Measurements from ENCODE around the gene HAT1. TPM values are rescaled to one million over a fixed set of nuclear protein-coding genes. Genes with fewer than 3 reads are reported as not detected.

Gene HAT1
- polyA plus RNA-seq, 2 of the 4 experiments (the other 2 are of a cell fraction): 94.3 to 139 TPM

DNA sequence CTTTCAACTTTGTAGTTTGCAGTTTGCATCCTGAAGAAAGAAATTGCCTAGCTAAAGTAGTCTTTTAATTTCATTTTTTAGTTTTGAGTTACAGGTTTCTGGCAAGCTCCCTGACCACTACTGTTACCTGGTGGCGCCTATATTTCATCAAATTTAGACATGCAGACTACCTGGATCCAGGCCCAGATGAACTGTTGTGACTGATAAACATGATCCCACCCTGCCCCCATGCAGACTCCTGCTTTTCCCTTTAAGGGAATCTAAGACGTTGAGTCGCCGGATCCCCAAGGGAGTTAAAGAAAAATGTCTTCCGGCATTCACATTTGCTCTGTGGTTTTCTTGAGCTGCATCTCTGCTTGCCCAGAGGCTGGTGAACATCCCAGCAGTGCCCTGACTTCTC is 99.7 kb downstream of the HAT1 start:
- no peaks in the 10 kb centered on the region for H3K9me3 ChIP-seq
- ATAC-seq (peak in 1 of 2 experiments; percentile 70; a peak in 3 of 6 replicates), FAIRE-seq (no peak), DNase-seq (ENCODE audit: low read depth in 1 of 2, low spot score in 1 of 2) (peak in 1 of 2 experiments; percentile 19)
- no peak overlapping the region for H3K4me3 ChIP-seq
- CTCF ChIA-PET: interaction anchor here (1.4 kb wide), 1 partner anchor 31 kb away, joined by 3 read pairs; no protein-coding TSS in a partner anchor
- TF ChIP-seq FOSB (CRISPR knock-in tag; IDR thresholded peaks at IDR 0.05) (no peak), RAD21 (conservative IDR thresholded peaks at IDR 0.05 in 1 of 2, IDR thresholded peaks at IDR 0.05 in 1 of 2) (no peak), CBX2 (IDR thresholded peaks at IDR 0.05; ENCODE audit: borderline replicate concordance, low read depth) (no peak), HOXA7 (CRISPR knock-in tag; IDR thresholded peaks at IDR 0.05) (no peak), RCOR1 (IDR thresholded peaks at IDR 0.05; ENCODE audit: low read depth, low read length) (no peak), SMC3 (IDR thresholded peaks at IDR 0.05) (no peak), RARB (CRISPR knock-in tag; IDR thresholded peaks at IDR 0.05) (no peak), NR3C1 (IDR thresholded peaks at IDR 0.05) (no peak), FOXS1 (CRISPR knock-in tag; IDR thresholded peaks at IDR 0.05) (no peak), MYC (IDR thresholded peaks at IDR 0.05; ENCODE audit: borderline replicate concordance, low read length) (no peak), RFX5 (IDR thresholded peaks at IDR 0.05) (no peak), GATA3 (IDR thresholded peaks at IDR 0.05; ENCODE audit: borderline replicate concordance) (no peak), JUNB (IDR thresholded peaks at IDR 0.05) (no peak), ZSCAN20 (CRISPR knock-in tag; IDR thresholded peaks at IDR 0.05) (no peak), KDM5A (IDR thresholded peaks at IDR 0.05) (no peak), CEBPB (IDR thresholded peaks at IDR 0.05) (no peak)
- TF ChIP-seq, protein P1, sequence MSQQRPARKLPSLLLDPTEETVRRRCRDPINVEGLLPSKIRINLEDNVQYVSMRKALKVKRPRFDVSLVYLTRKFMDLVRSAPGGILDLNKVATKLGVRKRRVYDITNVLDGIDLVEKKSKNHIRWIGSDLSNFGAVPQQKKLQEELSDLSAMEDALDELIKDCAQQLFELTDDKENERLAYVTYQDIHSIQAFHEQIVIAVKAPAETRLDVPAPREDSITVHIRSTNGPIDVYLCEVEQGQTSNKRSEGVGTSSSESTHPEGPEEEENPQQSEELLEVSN (IDR thresholded peaks at IDR 0.05; ENCODE audit: borderline replicate concordance, low read depth): no peak
- TF ChIP-seq, protein P2, sequence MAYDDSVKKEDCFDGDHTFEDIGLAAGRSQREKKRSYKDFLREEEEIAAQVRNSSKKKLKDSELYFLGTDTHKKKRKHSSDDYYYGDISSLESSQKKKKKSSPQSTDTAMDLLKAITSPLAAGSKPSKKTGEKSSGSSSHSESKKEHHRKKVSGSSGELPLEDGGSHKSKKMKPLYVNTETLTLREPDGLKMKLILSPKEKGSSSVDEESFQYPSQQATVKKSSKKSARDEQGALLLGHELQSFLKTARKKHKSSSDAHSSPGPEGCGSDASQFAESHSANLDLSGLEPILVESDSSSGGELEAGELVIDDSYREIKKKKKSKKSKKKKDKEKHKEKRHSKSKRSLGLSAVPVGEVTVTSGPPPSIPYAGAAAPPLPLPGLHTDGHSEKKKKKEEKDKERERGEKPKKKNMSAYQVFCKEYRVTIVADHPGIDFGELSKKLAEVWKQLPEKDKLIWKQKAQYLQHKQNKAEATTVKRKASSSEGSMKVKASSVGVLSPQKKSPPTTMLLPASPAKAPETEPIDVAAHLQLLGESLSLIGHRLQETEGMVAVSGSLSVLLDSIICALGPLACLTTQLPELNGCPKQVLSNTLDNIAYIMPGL (CRISPR knock-in tag; IDR thresholded peaks at IDR 0.05; ENCODE audit: borderline replicate concordance): no peak
- TF ChIP-seq, protein P3, sequence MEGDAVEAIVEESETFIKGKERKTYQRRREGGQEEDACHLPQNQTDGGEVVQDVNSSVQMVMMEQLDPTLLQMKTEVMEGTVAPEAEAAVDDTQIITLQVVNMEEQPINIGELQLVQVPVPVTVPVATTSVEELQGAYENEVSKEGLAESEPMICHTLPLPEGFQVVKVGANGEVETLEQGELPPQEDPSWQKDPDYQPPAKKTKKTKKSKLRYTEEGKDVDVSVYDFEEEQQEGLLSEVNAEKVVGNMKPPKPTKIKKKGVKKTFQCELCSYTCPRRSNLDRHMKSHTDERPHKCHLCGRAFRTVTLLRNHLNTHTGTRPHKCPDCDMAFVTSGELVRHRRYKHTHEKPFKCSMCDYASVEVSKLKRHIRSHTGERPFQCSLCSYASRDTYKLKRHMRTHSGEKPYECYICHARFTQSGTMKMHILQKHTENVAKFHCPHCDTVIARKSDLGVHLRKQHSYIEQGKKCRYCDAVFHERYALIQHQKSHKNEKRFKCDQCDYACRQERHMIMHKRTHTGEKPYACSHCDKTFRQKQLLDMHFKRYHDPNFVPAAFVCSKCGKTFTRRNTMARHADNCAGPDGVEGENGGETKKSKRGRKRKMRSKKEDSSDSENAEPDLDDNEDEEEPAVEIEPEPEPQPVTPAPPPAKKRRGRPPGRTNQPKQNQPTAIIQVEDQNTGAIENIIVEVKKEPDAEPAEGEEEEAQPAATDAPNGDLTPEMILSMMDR (IDR thresholded peaks at IDR 0.05): no peak
- TF ChIP-seq, protein P4, sequence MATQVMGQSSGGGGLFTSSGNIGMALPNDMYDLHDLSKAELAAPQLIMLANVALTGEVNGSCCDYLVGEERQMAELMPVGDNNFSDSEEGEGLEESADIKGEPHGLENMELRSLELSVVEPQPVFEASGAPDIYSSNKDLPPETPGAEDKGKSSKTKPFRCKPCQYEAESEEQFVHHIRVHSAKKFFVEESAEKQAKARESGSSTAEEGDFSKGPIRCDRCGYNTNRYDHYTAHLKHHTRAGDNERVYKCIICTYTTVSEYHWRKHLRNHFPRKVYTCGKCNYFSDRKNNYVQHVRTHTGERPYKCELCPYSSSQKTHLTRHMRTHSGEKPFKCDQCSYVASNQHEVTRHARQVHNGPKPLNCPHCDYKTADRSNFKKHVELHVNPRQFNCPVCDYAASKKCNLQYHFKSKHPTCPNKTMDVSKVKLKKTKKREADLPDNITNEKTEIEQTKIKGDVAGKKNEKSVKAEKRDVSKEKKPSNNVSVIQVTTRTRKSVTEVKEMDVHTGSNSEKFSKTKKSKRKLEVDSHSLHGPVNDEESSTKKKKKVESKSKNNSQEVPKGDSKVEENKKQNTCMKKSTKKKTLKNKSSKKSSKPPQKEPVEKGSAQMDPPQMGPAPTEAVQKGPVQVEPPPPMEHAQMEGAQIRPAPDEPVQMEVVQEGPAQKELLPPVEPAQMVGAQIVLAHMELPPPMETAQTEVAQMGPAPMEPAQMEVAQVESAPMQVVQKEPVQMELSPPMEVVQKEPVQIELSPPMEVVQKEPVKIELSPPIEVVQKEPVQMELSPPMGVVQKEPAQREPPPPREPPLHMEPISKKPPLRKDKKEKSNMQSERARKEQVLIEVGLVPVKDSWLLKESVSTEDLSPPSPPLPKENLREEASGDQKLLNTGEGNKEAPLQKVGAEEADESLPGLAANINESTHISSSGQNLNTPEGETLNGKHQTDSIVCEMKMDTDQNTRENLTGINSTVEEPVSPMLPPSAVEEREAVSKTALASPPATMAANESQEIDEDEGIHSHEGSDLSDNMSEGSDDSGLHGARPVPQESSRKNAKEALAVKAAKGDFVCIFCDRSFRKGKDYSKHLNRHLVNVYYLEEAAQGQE (IDR thresholded peaks at IDR 0.05): no peak
- POLR2A ChIA-PET: interaction anchor here (0.9 to 1.9 kb wide), 3 partner anchors 9 to 81 kb away, joined by 3 to 6 read pairs (median 4); partner anchors contain the start of genes DLX2 and METAP1D
- peaks cover 20% of the 10 kb centered on the region for H3K4me1 ChIP-seq
- WGBS (ENCODE audit: missing lambda C conversion rate): 23% methylated on average over 5 of the region's 5 CpGs
- H3K27ac ChIP-seq: peak overlapping the region; percentile 3 to 72; a peak in 3 of 6 replicates
- peak overlapping the region; percentile 74 for H3K4me2 ChIP-seq

Measured in A549 (cell line).